ENCODE measurements around the gene HUNK.
A peak's percentile ranks its signal among the peaks of the same experiment; 100 is the strongest.
"Not testable (repeated sequence)": the region's sequence is repeated elsewhere in the genome, so short reads cannot be mapped to it uniquely, and the experiment has no call there.

HUNK gene

DNA sequence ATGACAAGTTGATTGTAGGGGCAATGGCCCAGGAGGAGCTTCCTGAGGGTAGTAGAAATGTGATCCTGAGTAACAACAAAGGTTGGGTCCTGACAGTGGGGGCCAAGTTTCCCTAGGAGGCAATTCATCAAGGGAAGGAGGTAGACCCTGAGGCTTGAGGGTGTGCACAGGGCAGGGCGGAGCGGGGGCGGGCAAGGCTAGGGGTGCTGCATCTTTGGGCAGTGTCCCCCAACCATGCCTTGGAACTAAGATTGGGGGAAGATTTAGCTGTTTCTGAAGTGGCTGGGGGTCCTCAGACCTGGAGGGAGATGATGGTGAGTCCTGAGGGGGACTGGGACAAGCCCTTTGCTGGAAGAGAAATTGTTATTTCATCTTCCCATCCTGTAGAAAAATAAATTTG, 50.9 kb downstream of the HUNK start:
- no peak for DNase-seq

- DNase-seq = no peak
Measured at GRCh38 chr21:31924548-31924947, 51.7 kb downstream of the HUNK start.

DNA sequence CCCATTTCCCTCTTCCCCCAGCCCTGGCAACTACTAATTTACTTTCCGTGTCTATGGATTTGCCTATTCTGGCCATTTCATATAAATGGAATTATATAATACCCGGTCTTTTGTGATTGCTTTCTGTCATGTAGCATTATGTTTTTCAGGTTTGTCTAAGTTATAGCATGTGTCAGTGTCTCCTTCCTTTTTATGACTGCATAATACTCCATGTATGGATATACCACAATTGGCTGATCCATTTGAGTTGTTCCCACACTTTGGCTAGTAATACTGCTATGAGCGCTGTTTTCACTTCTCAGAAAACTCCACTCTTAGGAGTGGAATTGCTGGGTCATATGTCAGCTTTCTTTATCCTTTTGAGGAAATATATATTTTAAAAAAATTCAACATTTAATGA, 53.7 kb downstream of the HUNK start:
- DNase-seq = no peak

DNA sequence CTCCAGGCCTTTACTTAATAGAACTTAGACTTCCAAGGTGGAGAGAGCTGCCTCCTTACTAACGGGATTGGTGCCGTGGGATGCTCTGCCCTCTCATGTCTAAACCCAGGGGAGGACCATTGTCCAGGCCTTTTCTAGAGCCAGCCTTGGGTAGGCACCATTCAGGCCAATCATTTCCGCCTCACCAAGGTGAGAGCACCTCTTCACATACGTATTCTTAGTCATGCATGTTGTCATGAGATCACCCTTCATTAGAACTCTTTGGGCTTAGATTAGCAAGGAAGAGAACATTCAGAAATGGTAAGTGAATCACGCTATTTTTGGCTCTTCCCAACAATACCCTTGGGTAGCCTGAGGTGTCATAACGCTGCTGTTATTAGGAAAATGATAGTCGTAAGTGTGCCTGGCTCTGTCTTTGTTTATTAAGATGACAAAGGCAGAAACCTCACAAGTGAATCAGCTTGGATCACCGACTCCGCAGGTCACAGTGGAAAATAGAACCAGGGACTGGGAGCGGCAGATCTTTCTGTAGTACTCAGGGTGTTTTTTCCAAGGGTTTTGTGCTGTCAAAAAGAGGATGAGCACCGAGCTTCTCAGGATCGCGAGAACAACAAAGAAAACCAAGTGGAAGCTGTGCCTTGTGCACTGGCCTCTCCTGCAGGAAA, 55.0 kb downstream of the HUNK start:
- DNase-seq = peak; percentile 67

- peak; percentile 38 for DNase-seq
Measured at GRCh38 chr21:31928656-31929055, 55.8 kb downstream of the HUNK start.

DNA sequence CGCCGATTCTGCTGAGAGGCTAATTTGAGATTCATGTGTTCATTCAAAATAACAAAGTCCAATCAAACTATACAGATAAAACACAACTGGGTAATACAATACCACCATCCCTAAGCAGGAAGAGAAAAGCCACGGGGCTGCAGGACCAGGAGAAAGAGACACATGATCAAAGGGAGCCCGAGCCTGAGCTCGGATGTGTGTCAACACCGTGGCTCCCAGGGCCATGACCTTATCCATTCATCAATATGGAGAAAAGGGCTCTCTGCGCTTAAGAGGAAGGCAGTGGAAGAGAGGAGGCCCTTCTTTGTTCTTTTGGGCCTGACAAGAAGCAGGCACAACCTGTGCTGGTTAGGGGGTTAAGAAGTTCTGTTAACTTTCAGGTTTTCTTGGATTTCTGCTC, 56.7 kb downstream of the HUNK start:
- peak; percentile 72 for DNase-seq

GRCh38 chr21:31930001-31930400, 57.2 kb downstream of the HUNK start:
- DNase-seq = peak; percentile 19

GRCh38 chr21:31931644-31932469, 59.0 kb downstream of the HUNK start:
- DNase-seq = no peak

DNA sequence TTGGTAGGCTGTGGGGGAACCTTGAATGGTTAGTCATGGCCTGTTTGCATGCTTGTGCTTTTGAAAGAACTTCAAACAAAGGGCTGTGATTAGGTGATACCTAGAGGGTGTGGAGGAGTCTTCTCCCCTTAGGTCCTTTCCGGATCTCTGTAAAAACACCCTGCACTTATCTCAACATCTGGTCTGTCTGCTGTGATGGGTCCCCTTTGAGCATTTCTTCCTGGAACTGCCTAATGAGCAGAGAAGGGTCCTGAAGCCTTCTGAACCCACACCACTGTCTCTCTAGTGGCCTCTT, 59.6 kb downstream of the HUNK start:
- DNase-seq = no peak

- no peak for DNase-seq
Measured at GRCh38 chr21:31937303-31937702, 64.5 kb downstream of the HUNK start.

DNA sequence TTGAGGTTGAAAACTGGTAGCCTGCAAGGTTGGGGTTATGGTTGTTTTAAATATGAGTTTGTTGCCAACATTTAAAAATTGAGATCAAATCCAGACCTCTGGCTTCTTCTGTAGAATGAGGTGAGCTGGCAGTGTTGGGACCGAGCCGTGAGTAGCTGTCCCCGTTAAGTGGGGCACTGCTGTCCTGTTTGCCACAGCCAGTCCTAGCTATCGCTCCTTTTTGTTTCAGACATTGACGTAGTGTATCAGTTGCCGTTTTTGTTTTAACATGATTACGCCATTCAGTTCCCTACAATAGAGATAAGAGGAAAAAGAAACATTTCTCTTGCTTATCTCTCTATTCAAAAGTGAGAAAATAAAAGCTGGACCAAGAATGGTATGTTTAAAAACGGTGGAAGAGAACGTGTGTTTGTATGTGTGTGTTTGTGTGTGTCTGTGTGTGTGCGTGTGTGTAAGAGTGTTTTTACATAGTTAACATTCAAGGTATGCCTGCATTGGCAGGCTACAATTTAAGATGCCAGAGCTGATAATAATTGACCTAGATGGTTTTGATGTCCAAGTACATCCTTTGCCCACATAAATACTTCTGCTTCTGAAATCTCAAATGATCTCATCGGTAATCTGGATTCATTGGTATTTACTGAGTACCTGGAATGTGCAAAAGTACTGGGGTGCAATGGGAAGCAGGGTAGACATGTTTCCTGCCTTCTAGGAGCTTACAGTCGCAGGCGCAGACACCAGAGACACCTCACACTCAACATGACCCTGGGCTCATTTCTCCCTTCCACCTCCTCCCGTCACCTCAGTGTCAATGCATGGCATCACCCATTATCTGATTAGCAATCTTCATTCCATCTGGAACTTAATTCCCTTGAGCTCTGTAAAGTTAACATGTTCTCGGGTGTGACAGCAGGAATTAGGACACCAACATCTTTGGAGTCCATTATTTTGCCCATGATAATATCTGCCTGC, 65.8 kb downstream of the HUNK start:
- DNase-seq = no peak

GRCh38 chr21:31941694-31942093, 68.9 kb downstream of the HUNK start:
- no peak for DNase-seq

DNA sequence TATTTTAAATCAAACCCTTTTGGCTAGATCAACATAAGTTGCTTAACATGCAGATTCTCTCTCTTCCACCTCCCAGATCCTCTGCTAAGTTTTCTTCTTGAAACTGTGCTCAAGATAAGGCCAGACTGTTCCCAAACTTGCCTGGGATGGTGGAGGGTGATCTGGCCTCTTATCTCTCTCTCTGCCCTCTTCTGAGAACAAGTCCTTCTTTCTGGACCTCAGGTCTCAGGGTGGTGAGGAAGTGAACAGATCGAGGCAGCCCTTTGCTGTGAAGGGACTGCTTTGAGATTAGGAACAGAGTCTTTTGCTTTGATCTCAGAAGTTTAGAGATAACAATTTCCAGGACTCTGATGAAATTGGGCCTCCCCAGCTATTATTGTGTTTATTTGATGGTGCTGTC, 70.7 kb downstream of the HUNK start:
- DNase-seq = no peak

DNA sequence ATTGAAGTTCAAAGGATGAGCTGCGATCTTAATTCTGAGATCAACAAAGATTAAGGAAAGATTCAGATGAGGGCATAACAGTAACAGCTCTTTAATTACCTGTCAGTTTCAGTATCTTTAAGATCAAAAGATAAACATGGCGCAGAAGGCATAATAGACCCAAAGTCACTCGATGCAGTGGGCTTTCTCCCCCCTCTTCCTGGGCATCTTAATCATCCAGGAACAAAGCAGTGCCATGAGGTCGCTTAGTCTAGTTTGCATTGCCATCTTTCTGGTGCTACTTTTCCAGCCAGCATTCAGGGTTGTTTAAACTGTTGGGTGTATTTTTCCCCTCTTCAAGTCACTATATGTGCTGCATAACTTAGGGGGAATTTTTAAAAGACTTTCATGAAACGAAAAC, 72.3 kb downstream of the HUNK start:
- DNase-seq = peak; percentile 26

- peak; percentile 53 for DNase-seq
Measured at GRCh38 chr21:31945546-31945945, 72.7 kb downstream of the HUNK start.

DNA sequence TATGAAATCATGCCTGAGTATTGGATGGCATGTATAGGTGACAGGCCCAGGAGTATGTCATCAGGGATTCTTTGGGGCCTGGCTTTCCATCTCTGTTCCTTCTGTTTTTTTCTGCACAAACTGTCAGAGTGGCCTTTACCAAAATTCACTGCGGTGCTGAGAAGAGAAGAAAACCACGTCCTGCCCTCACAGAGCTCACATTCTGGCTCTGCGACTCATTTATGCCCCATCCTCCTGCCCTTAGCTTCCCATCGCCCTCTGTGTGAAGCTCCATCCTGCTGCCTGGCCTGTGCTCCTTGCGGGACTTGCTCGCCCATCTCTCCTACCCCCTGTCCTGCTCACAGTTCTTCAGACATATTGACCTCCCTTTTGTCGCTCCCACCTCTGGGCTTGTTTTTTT, 73.4 kb downstream of the HUNK start:
- no peak for DNase-seq

GRCh38 chr21:31946876-31947550, 74.2 kb downstream of the HUNK start:
- not testable (repeated sequence) for DNase-seq

- no peak for DNase-seq
Measured at GRCh38 chr21:31948676-31949075, 75.9 kb downstream of the HUNK start.

DNA sequence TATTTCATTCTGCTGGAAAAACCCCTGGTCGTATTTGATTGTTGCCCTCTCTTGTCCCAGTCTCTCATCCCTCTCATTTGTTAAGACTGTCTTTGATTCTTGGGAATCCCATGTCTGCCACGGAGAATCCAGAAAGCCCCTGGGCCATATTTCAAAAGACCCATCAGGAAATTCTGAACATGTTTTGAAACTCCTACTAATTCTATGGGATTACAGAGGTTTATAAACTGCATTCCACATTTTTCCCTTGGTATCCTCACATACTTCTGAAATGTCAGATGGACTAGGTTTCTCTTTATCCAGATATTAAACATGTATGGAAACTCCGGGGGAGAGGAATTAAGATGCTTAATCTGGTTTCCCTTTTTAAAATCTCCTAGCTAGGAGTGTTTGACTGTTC, 80.0 kb downstream of the HUNK start:
- peak; percentile 28 for DNase-seq

GRCh38 chr21:31957631-31958030, 84.8 kb downstream of the HUNK start:
- no peak for DNase-seq

GRCh38 chr21:31959881-31960280, 87.1 kb downstream of the HUNK start:
- no peak for DNase-seq

DNA sequence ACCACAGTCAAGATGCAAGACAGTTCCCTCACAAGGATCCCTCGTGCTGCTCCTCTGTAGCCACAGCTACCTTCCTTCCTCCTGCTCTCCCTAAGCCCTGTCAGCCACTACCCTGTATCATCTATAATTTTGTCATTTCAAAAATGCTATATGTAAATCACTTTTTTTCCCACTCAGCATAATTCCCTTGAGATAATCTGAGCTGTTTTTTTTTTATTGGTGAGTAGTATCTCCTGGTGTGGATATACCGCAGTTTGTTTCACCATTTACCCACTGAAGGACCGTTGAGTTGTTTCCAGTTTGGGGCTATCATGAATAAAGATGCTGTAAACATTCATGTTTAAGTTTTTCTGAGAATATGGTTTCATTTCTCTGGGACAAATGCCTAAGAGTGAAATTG, 88.2 kb downstream of the HUNK start:
- DNase-seq = no peak

GRCh38 chr21:31961704-31962103, 88.9 kb downstream of the HUNK start:
- no peak for DNase-seq
